ENCODE results near the gene PCDHGB1.

Gene PCDHGB1

GRCh38 chr5:141351591-141351990 is 1.7 kb downstream of the PCDHGB1 start (continued):
- TF ChIP-seq, protein P1, sequence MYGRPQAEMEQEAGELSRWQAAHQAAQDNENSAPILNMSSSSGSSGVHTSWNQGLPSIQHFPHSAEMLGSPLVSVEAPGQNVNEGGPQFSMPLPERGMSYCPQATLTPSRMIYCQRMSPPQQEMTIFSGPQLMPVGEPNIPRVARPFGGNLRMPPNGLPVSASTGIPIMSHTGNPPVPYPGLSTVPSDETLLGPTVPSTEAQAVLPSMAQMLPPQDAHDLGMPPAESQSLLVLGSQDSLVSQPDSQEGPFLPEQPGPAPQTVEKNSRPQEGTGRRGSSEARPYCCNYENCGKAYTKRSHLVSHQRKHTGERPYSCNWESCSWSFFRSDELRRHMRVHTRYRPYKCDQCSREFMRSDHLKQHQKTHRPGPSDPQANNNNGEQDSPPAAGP (tag by site-specific recombination; IDR thresholded peaks at IDR 0.05): no peak
- no peak for TF ChIP-seq ZNF175 (tag by site-specific recombination; IDR thresholded peaks at IDR 0.05)
- no peak for TF ChIP-seq SCRT2 (tag by site-specific recombination; IDR thresholded peaks at IDR 0.05)
- no peak for TF ChIP-seq ZNF426 (tag by site-specific recombination; IDR thresholded peaks at IDR 0.05)

DNA sequence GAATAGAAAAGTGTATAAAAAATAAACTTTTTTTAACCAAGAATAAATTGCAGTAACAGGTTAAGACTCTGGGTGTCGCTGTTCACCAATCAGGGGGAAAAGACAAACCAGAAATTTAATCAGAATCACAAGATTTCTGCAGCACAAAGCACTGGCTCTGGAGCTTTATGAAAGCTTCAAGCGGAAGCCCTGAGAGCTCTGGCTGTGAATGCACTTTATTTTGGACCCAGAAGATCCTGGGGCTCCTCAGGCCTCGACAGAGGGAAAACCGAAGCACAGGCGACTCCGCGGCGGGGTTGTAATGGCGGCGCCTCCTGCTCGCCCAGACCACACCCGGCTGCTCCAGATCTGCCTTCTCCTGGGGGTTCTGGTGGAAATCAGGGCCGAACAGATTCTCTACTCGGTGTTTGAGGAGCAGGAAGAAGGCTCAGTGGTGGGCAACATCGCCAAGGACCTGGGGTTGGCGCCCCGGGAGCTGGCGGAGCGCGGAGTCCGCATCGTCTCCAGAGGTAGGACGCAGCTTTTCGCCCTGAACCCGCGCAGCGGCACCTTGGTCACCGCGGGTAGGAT is 5.1 kb downstream of the PCDHGB1 start, which contains the start of gene PCDHGA4:
TSS of gene PCDHGA4 (plus strand) at position 122 of the 570 bp plus-strand sequence. CDS start at position 209, 87 bp downstream.
- CTCF ChIA-PET: interaction anchor here (0.7 to 2.6 kb wide), 19 partner anchors 9 to 213 kb away, joined by 3 to 17 read pairs (median 5); partner anchors contain the start of genes PCDHGA2, PCDHGA5 and TAF7
- Histone ChIP-seq H3K4me3 (ENCODE audit: low read depth, low read length) (peak within 1 kb of the TSS; percentile 13), H3K9me3 (ENCODE audit: control insufficient read depth, insufficient read depth, low read depth, low read length) (no peaks in the 10 kb centered on the region)

GRCh38 chr5:141355641-141356040 is 5.7 kb downstream of the PCDHGB1 start:
- Histone ChIP-seq H3K9me3 (ENCODE audit: control insufficient read depth, insufficient read depth, low read depth, low read length) (peaks cover 1% of the 10 kb centered on the region; the same call in 1 of the 2 replicates), H3K4me3 (ENCODE audit: low read depth, low read length) (no peak overlapping the region), H3K27ac (ENCODE audit: extremely low read depth, low read depth, low read length) (no peak overlapping the region), H3K36me3 (ENCODE audit: control insufficient read depth in 2 of 2, insufficient read depth in 1 of 2, low read length in 2 of 2) (no peaks in the 10 kb centered on the region), H3K4me1 (ENCODE audit: control insufficient read depth, insufficient read depth, low read length) (no peaks in the 10 kb centered on the region)
- CTCF ChIA-PET: interaction anchor here (0.7 to 2.6 kb wide), 12 partner anchors 9 to 208 kb away, joined by 3 to 17 read pairs (median 6); partner anchors contain the start of genes PCDHGA2 and PCDHGA5
- POLR2A ChIA-PET: no interaction called here
- no peak for TF ChIP-seq ZBTB7A (tag by site-specific recombination; IDR thresholded peaks at IDR 0.05; ENCODE audit: low read depth)
- TF ChIP-seq, protein P2, sequence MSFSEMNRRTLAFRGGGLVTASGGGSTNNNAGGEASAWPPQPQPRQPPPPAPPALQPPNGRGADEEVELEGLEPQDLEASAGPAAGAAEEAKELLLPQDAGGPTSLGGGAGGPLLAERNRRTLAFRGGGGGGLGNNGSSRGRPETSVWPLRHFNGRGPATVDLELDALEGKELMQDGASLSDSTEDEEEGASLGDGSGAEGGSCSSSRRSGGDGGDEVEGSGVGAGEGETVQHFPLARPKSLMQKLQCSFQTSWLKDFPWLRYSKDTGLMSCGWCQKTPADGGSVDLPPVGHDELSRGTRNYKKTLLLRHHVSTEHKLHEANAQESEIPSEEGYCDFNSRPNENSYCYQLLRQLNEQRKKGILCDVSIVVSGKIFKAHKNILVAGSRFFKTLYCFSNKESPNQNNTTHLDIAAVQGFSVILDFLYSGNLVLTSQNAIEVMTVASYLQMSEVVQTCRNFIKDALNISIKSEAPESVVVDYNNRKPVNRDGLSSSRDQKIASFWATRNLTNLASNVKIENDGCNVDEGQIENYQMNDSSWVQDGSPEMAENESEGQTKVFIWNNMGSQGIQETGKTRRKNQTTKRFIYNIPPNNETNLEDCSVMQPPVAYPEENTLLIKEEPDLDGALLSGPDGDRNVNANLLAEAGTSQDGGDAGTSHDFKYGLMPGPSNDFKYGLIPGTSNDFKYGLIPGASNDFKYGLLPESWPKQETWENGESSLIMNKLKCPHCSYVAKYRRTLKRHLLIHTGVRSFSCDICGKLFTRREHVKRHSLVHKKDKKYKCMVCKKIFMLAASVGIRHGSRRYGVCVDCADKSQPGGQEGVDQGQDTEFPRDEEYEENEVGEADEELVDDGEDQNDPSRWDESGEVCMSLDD (tag by site-specific recombination; IDR thresholded peaks at IDR 0.05): no peak
- TF ChIP-seq, protein P3, sequence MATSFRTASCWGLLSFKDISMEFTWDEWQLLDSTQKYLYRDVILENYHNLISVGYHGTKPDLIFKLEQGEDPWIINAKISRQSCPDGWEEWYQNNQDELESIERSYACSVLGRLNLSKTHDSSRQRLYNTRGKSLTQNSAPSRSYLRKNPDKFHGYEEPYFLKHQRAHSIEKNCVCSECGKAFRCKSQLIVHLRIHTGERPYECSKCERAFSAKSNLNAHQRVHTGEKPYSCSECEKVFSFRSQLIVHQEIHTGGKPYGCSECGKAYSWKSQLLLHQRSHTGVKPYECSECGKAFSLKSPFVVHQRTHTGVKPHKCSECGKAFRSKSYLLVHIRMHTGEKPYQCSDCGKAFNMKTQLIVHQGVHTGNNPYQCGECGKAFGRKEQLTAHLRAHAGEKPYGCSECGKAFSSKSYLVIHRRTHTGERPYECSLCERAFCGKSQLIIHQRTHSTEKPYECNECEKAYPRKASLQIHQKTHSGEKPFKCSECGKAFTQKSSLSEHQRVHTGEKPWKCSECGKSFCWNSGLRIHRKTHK (tag by site-specific recombination; IDR thresholded peaks at IDR 0.05): no peak
- TF ChIP-seq ZBTB20 (tag by site-specific recombination; IDR thresholded peaks at IDR 0.05): no peak
- no peak for TF ChIP-seq ZNF645 (tag by site-specific recombination; IDR thresholded peaks at IDR 0.05)
- TF ChIP-seq ZNF248 (tag by site-specific recombination; IDR thresholded peaks at IDR 0.05): no peak
- no peak for TF ChIP-seq ZIC2 (tag by site-specific recombination; IDR thresholded peaks at IDR 0.05)
- TF ChIP-seq OSR2 (tag by site-specific recombination; IDR thresholded peaks at IDR 0.05): no peak
- no peak for TF ChIP-seq FEZF1 (tag by site-specific recombination; IDR thresholded peaks at IDR 0.05)
- no peak for TF ChIP-seq BCL11A (tag by site-specific recombination; IDR thresholded peaks at IDR 0.05; ENCODE audit: low read depth)
- TF ChIP-seq ZSCAN16 (tag by site-specific recombination; IDR thresholded peaks at IDR 0.05): no peak
- no peak for TF ChIP-seq YY1 (tag by site-specific recombination; IDR thresholded peaks at IDR 0.05)
- no peak for TF ChIP-seq ZNF239 (tag by site-specific recombination; IDR thresholded peaks at IDR 0.05)
- no peak for TF ChIP-seq ZNF776 (tag by site-specific recombination; IDR thresholded peaks at IDR 0.05; ENCODE audit: borderline replicate concordance)
- no peak for TF ChIP-seq KLF9 (tag by site-specific recombination; IDR thresholded peaks at IDR 0.05; ENCODE audit: low read depth)

More for the DNA sequence above, 5.1 kb downstream of the PCDHGB1 start, which contains the start of gene PCDHGA4:
- H3K27ac ChIP-seq (ENCODE audit: extremely low read depth, low read depth, low read length): no peak within 1 kb of the TSS
- H3K36me3 ChIP-seq (ENCODE audit: control insufficient read depth in 2 of 2, insufficient read depth in 1 of 2, low read length in 2 of 2): no peaks in the 10 kb centered on the region
- POLR2A ChIA-PET: no interaction called here
- H3K4me1 ChIP-seq (ENCODE audit: control insufficient read depth, insufficient read depth, low read length): peaks cover 2% of the 10 kb centered on the region; the same call in 1 of the 2 replicates
- TF ChIP-seq, protein P4, sequence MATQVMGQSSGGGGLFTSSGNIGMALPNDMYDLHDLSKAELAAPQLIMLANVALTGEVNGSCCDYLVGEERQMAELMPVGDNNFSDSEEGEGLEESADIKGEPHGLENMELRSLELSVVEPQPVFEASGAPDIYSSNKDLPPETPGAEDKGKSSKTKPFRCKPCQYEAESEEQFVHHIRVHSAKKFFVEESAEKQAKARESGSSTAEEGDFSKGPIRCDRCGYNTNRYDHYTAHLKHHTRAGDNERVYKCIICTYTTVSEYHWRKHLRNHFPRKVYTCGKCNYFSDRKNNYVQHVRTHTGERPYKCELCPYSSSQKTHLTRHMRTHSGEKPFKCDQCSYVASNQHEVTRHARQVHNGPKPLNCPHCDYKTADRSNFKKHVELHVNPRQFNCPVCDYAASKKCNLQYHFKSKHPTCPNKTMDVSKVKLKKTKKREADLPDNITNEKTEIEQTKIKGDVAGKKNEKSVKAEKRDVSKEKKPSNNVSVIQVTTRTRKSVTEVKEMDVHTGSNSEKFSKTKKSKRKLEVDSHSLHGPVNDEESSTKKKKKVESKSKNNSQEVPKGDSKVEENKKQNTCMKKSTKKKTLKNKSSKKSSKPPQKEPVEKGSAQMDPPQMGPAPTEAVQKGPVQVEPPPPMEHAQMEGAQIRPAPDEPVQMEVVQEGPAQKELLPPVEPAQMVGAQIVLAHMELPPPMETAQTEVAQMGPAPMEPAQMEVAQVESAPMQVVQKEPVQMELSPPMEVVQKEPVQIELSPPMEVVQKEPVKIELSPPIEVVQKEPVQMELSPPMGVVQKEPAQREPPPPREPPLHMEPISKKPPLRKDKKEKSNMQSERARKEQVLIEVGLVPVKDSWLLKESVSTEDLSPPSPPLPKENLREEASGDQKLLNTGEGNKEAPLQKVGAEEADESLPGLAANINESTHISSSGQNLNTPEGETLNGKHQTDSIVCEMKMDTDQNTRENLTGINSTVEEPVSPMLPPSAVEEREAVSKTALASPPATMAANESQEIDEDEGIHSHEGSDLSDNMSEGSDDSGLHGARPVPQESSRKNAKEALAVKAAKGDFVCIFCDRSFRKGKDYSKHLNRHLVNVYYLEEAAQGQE (tag by site-specific recombination; IDR thresholded peaks at IDR 0.05): no peak
- TF ChIP-seq ZNF580 (tag by site-specific recombination; IDR thresholded peaks at IDR 0.05) (no peak), ZNF654 (tag by site-specific recombination; IDR thresholded peaks at IDR 0.05; ENCODE audit: low read depth) (peak; percentile 21)
